ENCODE results near the gene NBPF4. TPM values are rescaled to one million over a fixed set of nuclear protein-coding genes. Genes with fewer than 3 reads are reported as not detected.

Gene NBPF4
- total RNA-seq, 1 experiment from 2014 or later: not detected

GRCh38 chr1:108190686-108191416 lies 53.0 kb downstream of the NBPF4 start:
- no peaks in the 10 kb centered on the region for H3K27me3 Mint-ChIP-seq (ENCODE audit: low read depth)
- H3K4me3 Mint-ChIP-seq: no peak overlapping the region
- ChIA-PET CTCF (no interaction called here), POLR2A (no interaction called here)
- H3K9me3 Mint-ChIP-seq: peaks cover 16% of the 10 kb centered on the region
- no peak overlapping the region for H3K27ac Mint-ChIP-seq
- ATAC-seq (no peak), DNase-seq (ENCODE audit: low spot score) (no peak)
- 0 out of 2 replicates have a peak, but pooled peaks cover 3% of the 10 kb centered on the region for H3K4me1 Mint-ChIP-seq
- TF ChIP-seq CBFB (CRISPR knock-in tag; IDR thresholded peaks at IDR 0.05; ENCODE audit: low read depth) (no peak), AR (CRISPR knock-in tag; IDR thresholded peaks at IDR 0.05) (no peak), OVOL2 (CRISPR knock-in tag; IDR thresholded peaks at IDR 0.05; ENCODE audit: borderline replicate concordance) (no peak), ATF1 (CRISPR knock-in tag; IDR thresholded peaks at IDR 0.05) (no peak), CREM (CRISPR knock-in tag; IDR thresholded peaks at IDR 0.05) (no peak), ARID4B (CRISPR knock-in tag; IDR thresholded peaks at IDR 0.05; ENCODE audit: borderline replicate concordance) (no peak), ZMAT4 (CRISPR knock-in tag; IDR thresholded peaks at IDR 0.05) (no peak), FOXP1 (CRISPR knock-in tag; IDR thresholded peaks at IDR 0.05; ENCODE audit: borderline replicate concordance) (no peak), MLX (CRISPR knock-in tag; IDR thresholded peaks at IDR 0.05) (no peak), NFATC4 (CRISPR knock-in tag; IDR thresholded peaks at IDR 0.05) (no peak), ZNF138 (CRISPR knock-in tag; conservative IDR thresholded peaks at IDR 0.05) (no peak), ZBTB21 (CRISPR knock-in tag; IDR thresholded peaks at IDR 0.05; ENCODE audit: borderline replicate concordance) (no peak)
- H3K36me3 Mint-ChIP-seq: peaks cover 38% of the 10 kb centered on the region

- H3K9me3 Mint-ChIP-seq: peaks cover 16% of the 10 kb centered on the region
- DNase-seq (ENCODE audit: low spot score) (no peak), ATAC-seq (peak; percentile 70)
- POLR2A ChIA-PET: interaction anchor here (0.6 kb wide), 1 partner anchor 377 kb away, joined by 3 read pairs; no protein-coding TSS in a partner anchor
- 0 out of 2 replicates have a peak, but pooled peaks cover 3% of the 10 kb centered on the region for H3K4me1 Mint-ChIP-seq
- no peak overlapping the region for H3K4me3 Mint-ChIP-seq
- no peaks in the 10 kb centered on the region for H3K27me3 Mint-ChIP-seq (ENCODE audit: low read depth)
- CTCF ChIA-PET: no interaction called here
- H3K27ac Mint-ChIP-seq: no peak overlapping the region
- peaks cover 34% of the 10 kb centered on the region for H3K36me3 Mint-ChIP-seq
- TF ChIP-seq ZNF121 (CRISPR knock-in tag; IDR thresholded peaks at IDR 0.05) (no peak), ZMAT4 (CRISPR knock-in tag; IDR thresholded peaks at IDR 0.05) (no peak), ZNF281 (CRISPR knock-in tag; IDR thresholded peaks at IDR 0.05) (no peak), USF2 (CRISPR knock-in tag; IDR thresholded peaks at IDR 0.05) (no peak), GABPB1 (CRISPR knock-in tag; IDR thresholded peaks at IDR 0.05) (no peak), ESRRA (CRISPR knock-in tag; IDR thresholded peaks at IDR 0.05; ENCODE audit: borderline replicate concordance) (no peak), FOXP1 (CRISPR knock-in tag; IDR thresholded peaks at IDR 0.05; ENCODE audit: borderline replicate concordance) (no peak), FOXP4 (CRISPR knock-in tag; IDR thresholded peaks at IDR 0.05) (no peak)
These were observed 53.8 kb downstream of the NBPF4 start for GRCh38 chr1:108190001-108190634.
